Hepatocyte (in vitro differentiated cells): ENCODE data around the gene STARD10. TPM values are rescaled to one million over a fixed set of nuclear protein-coding genes. Genes with fewer than 3 reads are reported as not detected.

Experiments
- DNase-seq: peaks from one replicate; pipeline ENCODE4 v3.0.0-alpha.2; 2016; ENCODE audit warnings: low spot score
- H2AFZ ChIP-seq: fragments of 200-600 bp; sonication (generic); 2 replicates; pipeline ENCODE4 v1.6.0; 2016; ENCODE audit warnings: antibody characterized with exemption, mild to moderate bottlenecking
- H3K27ac ChIP-seq: fragments of 200-600 bp; sonication (generic); 2 replicates; pipeline ENCODE4 v1.5.1; 2016; ENCODE audit warnings: mild to moderate bottlenecking
- H3K27me3 ChIP-seq: fragments of 200-600 bp; sonication (generic); 2 replicates; pipeline ENCODE4 v1.6.1; 2016
- H3K36me3 ChIP-seq: fragments of 200-600 bp; sonication (generic); replicated peaks from 2 replicates; pipeline ENCODE4 v1.5.1; 2016; ENCODE audit warnings: low read depth; ENCODE audit not compliant: insufficient read depth
- H3K4me1 ChIP-seq: fragments of 200-600 bp; sonication (generic); 2 replicates; pipeline ENCODE4 v1.5.1; 2016; ENCODE audit warnings: mild to moderate bottlenecking, moderate library complexity; ENCODE audit not compliant: insufficient read depth
- H3K4me2 ChIP-seq: fragments of 200-600 bp; sonication (generic); 2 replicates; pipeline ENCODE4 v1.6.0; 2016
- H3K4me3 ChIP-seq: fragments of 200-600 bp; sonication (generic); 2 replicates; pipeline ENCODE4 v1.5.1; 2016; ENCODE audit warnings: mild to moderate bottlenecking
- H3K79me2 ChIP-seq: fragments of 200-600 bp; sonication (generic); 2 replicates; pipeline ENCODE4 v1.6.0; 2017; ENCODE audit warnings: mild to moderate bottlenecking
- H3K9me2 ChIP-seq: fragments of 200-600 bp; sonication (generic); replicated peaks from 2 replicates; pipeline ENCODE4 v1.6.0; 2017; ENCODE audit warnings: mild to moderate bottlenecking; ENCODE audit not compliant: insufficient read depth
- H3K9me3 ChIP-seq: fragments of 200-600 bp; sonication (generic); 2 replicates; pipeline ENCODE4 v1.5.1; 2016; ENCODE audit warnings: low read depth, mild to moderate bottlenecking
- H4K20me1 ChIP-seq: fragments of 200-600 bp; sonication (generic); 2 replicates; pipeline ENCODE4 v1.6.0; 2016; ENCODE audit warnings: mild to moderate bottlenecking; ENCODE audit not compliant: insufficient read depth, poor library complexity, severe bottlenecking
- EZH2 ChIP-seq: fragments of 200-600 bp; sonication (generic); IDR thresholded peaks from 2 replicates; pipeline ENCODE4 v1.6.1; 2016; ENCODE audit warnings: antibody characterized with exemption, mild to moderate bottlenecking, borderline replicate concordance
- EZH2phosphoT487 ChIP-seq: fragments of 200-600 bp; sonication (generic); IDR thresholded peaks from one replicate; pipeline ENCODE4 v1.6.1; 2018; ENCODE audit warnings: antibody characterized with exemption, mild to moderate bottlenecking, low read depth, moderate library complexity; ENCODE audit not compliant: unreplicated experiment, severe bottlenecking
- WGBS: methylation state at CpG from one replicate; pipeline ENCODE4 v1.1.6; 2016; ENCODE audit warnings: low lambda C conversion rate; ENCODE audit errors: missing lambda C conversion rate; 5-methylcytosine and 5-hydroxymethylcytosine counted together
- polyA plus RNA-seq: library from polyadenylated mRNA; unstranded; fragments of >200 nt; fragmentation: Nextera tagmentation; extraction: Ambion mirVana; gene quantifications from 2 replicates; pipeline ENCODE4 v1.2.1, GENCODE V29; 2016
- total RNA-seq: library from RNA; depleted of rRNA; stranded (reverse); fragments of >200 nt; gene quantifications from 2 replicates; pipeline ENCODE4 v1.2.3, GENCODE V29; 2014
- TF ChIP-seq, protein P1 (sequence below): fragments of 200-600 bp; sonication (generic); IDR thresholded peaks from 2 replicates; pipeline ENCODE4 v1.5.1; 2016; ENCODE audit warnings: antibody characterized with exemption, mild to moderate bottlenecking; ENCODE audit not compliant: poor library complexity

Gene STARD10
- total and polyA plus RNA-seq, 2 experiments from 2014 or later = 290 to 686 TPM

DNA sequence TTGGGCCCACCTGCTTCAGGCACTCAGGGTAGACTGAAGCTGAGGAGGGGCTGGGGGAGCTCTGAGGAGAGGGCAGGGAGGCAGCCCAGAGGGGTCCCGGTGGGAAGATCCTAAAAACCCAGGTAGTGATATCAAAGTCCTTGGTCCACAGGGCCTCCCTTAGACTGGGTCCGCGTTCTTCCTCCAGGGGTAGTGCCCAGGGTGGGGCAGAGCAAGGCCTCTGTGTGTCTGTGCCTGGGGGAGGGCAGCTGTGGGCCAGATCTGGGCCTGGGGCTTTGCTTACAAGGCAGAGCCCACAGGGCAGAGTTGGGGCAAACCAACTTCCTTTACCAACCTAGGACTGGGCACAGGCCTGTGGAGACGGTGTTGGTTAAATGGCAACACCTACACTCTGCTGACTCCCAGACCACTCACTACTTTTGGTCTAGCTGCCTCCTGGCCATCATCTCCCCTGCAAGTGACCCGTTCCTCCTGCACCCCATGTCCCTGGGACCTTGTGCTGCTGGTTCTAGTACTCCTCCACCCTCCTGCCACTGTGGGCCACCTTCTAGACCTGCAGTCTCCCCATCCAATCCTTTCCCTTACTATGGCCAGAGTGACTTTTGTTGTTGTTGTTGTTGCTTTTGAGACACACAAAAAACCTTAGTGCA lies 36.2 kb upstream of the STARD10 start:
- Histone ChIP-seq H3K4me3 (no peak overlapping the region), H3K9me2 (no peaks in the 10 kb centered on the region), H3K27ac (no peak overlapping the region), H3K36me3 (no peaks in the 10 kb centered on the region), H2AFZ (no peak overlapping the region), H3K79me2 (no peaks in the 10 kb centered on the region), H4K20me1 (no peaks in the 10 kb centered on the region), H3K4me1 (peaks cover 9% of the 10 kb centered on the region), H3K4me2 (no peak overlapping the region), H3K9me3 (no peaks in the 10 kb centered on the region), H3K27me3 (no peaks in the 10 kb centered on the region)
- TF ChIP-seq EZH2 (no peak), EZH2phosphoT487 (no peak)
- TF ChIP-seq, protein P1, sequence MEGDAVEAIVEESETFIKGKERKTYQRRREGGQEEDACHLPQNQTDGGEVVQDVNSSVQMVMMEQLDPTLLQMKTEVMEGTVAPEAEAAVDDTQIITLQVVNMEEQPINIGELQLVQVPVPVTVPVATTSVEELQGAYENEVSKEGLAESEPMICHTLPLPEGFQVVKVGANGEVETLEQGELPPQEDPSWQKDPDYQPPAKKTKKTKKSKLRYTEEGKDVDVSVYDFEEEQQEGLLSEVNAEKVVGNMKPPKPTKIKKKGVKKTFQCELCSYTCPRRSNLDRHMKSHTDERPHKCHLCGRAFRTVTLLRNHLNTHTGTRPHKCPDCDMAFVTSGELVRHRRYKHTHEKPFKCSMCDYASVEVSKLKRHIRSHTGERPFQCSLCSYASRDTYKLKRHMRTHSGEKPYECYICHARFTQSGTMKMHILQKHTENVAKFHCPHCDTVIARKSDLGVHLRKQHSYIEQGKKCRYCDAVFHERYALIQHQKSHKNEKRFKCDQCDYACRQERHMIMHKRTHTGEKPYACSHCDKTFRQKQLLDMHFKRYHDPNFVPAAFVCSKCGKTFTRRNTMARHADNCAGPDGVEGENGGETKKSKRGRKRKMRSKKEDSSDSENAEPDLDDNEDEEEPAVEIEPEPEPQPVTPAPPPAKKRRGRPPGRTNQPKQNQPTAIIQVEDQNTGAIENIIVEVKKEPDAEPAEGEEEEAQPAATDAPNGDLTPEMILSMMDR = no peak
- DNase-seq = no peak
- WGBS = 92% methylated on average over 3 of the region's 5 CpGs

DNA sequence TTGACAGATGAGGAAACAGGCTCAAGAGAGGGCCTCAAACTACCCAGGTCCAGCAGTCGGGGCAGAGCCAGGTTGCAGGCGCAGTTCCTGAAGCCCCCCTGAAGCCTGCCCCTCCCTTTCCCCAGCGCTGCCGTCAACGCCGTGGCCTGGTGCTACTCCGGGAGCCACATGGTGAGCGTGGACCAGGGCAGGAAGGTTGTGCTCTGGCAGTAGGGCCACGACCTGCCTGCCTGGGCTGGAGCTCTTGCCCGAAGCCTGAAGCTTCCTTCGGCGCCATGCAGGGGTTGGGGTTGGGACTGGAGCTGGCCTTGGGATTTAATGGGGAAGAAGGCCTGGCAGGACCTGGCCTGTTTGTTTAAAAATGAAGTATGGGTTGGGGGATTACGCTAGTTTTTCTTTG lies 35.3 kb upstream of the STARD10 start:
- Histone ChIP-seq H3K79me2 (no peaks in the 10 kb centered on the region), H3K36me3 (no peaks in the 10 kb centered on the region), H3K4me2 (no peak overlapping the region), H2AFZ (no peak overlapping the region), H3K27ac (no peak overlapping the region), H3K9me2 (no peaks in the 10 kb centered on the region), H3K9me3 (no peaks in the 10 kb centered on the region), H3K4me1 (peaks cover 5% of the 10 kb centered on the region), H3K27me3 (no peaks in the 10 kb centered on the region), H3K4me3 (no peak overlapping the region), H4K20me1 (no peaks in the 10 kb centered on the region)
- DNase-seq = no peak
- TF ChIP-seq, protein P1 = no peak
- no peak for TF ChIP-seq EZH2phosphoT487
- whole genome bisulfite sequencing = 96% methylated on average over 13 of the region's 13 CpGs

DNA sequence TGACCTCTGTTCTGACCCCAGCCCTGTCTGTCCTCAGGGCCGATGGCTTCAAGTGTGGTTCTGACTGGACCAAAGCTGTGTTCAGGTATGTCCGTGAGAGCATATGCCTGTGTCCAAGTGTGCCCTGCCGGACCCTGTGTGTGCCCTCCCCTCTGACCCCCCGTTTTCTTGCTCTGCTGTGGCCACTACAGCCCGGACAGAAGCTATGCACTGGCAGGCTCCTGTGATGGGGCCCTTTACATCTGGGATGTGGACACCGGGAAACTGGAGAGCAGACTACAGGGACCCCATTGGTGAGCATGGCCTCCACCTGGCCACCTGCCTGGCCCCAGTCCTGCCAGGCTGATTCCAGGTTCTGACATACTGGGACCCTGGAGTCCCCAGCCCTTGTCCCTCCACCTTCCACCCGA lies 34.9 kb upstream of the STARD10 start:
- peaks cover 4% of the 10 kb centered on the region for H3K4me1 ChIP-seq
- no peak overlapping the region for H2AFZ ChIP-seq
- no peak overlapping the region for H3K27ac ChIP-seq
- H3K27me3 ChIP-seq = no peaks in the 10 kb centered on the region
- H3K9me2 ChIP-seq = no peaks in the 10 kb centered on the region
- H3K4me2 ChIP-seq = no peak overlapping the region
- no peak overlapping the region for H3K4me3 ChIP-seq
- H3K36me3 ChIP-seq = no peaks in the 10 kb centered on the region
- H3K9me3 ChIP-seq = no peaks in the 10 kb centered on the region
- H3K79me2 ChIP-seq = no peaks in the 10 kb centered on the region
- 90% methylated on average over 7 of the region's 7 CpGs for WGBS
- DNase-seq = no peak
- TF ChIP-seq EZH2phosphoT487 (no peak), EZH2 (no peak)
- TF ChIP-seq, protein P1 = no peak
- no peaks in the 10 kb centered on the region for H4K20me1 ChIP-seq
